HCT116 (cell line): ENCODE data around the gene B3GALNT2. TPM values are rescaled to one million over a fixed set of nuclear protein-coding genes. Genes with fewer than 3 reads are reported as not detected.

Experiments
- ATAC-seq: fragments of 200-7000 bp; cut with Tn5 transposase; 2 replicates; pipeline ENCODE4 v1.9.1; 2020; ENCODE audit warnings: mild to moderate bottlenecking, moderate library complexity
- BruUV-seq: library from RNA; stranded (reverse); fragments of 400-500 nt; replicated peaks from 2 replicates; lab custom pipeline; 2021; lab: Mats Ljungman, UMichigan
- CTCF ChIA-PET: fragments of 300-600 bp; sonication (Branson Sonifier 250); formaldehyde crosslinking; loops from one replicate; lab custom pipeline; 2021; ENCODE audit warnings: antibody characterized with exemption; lab: Charles Lee
- POLR2A ChIA-PET: fragments of 300-600, 350-600 bp; sonication (Branson Sonifier 250); formaldehyde crosslinking; loops from one replicate; lab custom pipeline; 2021; ENCODE audit warnings: antibody characterized with exemption; lab: Charles Lee
- RAD21 ChIA-PET, 2 experiments: fragments of 300-600 bp; sonication (Branson Sonifier 250); formaldehyde crosslinking; loops; one replicate each; lab custom pipeline; 2023; ENCODE audit warnings: low total read pairs in 2 of 2; ENCODE audit not compliant: uncharacterized antibody in 2 of 2, unreplicated experiment in 2 of 2, low non-redundant PET in 1 of 2; lab: Charles Lee
- DNase-seq: peaks from one replicate; pipeline ENCODE4 v3.0.0-alpha.2; 2010; ENCODE audit warnings: low read depth, low spot score
- H2AFZ ChIP-seq: fragments of 200-600 bp; shearing (Covaris generic), sonication (generic); 2 replicates; pipeline ENCODE4 v1.6.1; 2017; ENCODE audit warnings: low read depth, mixed run types, mixed read lengths, antibody characterized with exemption, low read length; ENCODE audit not compliant: poor library complexity, severe bottlenecking
- H3K27ac ChIP-seq: 2 replicates; pipeline ENCODE4 v1.5.1; 2012; ENCODE audit warnings: low read depth, low read length
- H3K27me3 ChIP-seq: fragments of 200-600 bp; sonication (generic); 2 replicates; pipeline ENCODE4 v1.6.1; 2016; ENCODE audit warnings: mixed run types, low read length, mixed read lengths; ENCODE audit not compliant: insufficient read depth
- H3K36me3 ChIP-seq, 2 experiments: fragments of 200-500 bp in 1 of 2; fragments of 200-600 bp in 1 of 2; sonication (Bioruptor generic) in 1 of 2; sonication (generic) in 1 of 2; 2 replicates each; pipeline versions ENCODE4 v1.5.1 to v1.6.1; 2014 to 2016; ENCODE audit warnings: low read length in 2 of 2, inconsistent platforms in 1 of 2, mixed read lengths in 1 of 2, mixed run types in 1 of 2; ENCODE audit not compliant: insufficient read depth in 2 of 2, control insufficient read depth in 1 of 2
- H3K4me1 ChIP-seq, 2 experiments: fragments of 200-600 bp in 1 of 2; sonication (generic) in 1 of 2; 2 replicates each; pipeline versions ENCODE4 v1.5.1 to v1.6.1; 2012 to 2017; ENCODE audit warnings: low read length in 2 of 2, inconsistent platforms in 1 of 2, mild to moderate bottlenecking in 1 of 2, mixed read lengths in 1 of 2, mixed run types in 1 of 2, moderate library complexity in 1 of 2; ENCODE audit not compliant: insufficient read depth in 2 of 2, control insufficient read depth in 1 of 2
- H3K4me2 ChIP-seq: fragments of 200-600 bp; sonication (generic); 2 replicates; pipeline ENCODE4 v1.6.1; 2017; ENCODE audit warnings: mixed run types, low read length, mixed read lengths
- H3K4me3 ChIP-seq, 2 experiments: fragments of 200-600 bp in 1 of 2; sonication (generic) in 1 of 2; replicated peaks in 1 of 2; 2 replicates each; pipeline ENCODE4 v1.5.1; 2011 to 2016; ENCODE audit warnings: low read length in 2 of 2, control low read depth in 1 of 2, low read depth in 1 of 2, mild to moderate bottlenecking in 1 of 2, mixed read lengths in 1 of 2, mixed run types in 1 of 2
- H3K79me2 ChIP-seq: fragments of 200-600 bp; sonication (generic); 2 replicates; pipeline ENCODE4 v1.6.1; 2017; ENCODE audit warnings: mild to moderate bottlenecking, mixed run types, low read length, moderate library complexity, mixed read lengths; ENCODE audit not compliant: insufficient read depth
- H3K9ac ChIP-seq: fragments of 200-600 bp; sonication (generic); 2 replicates; pipeline ENCODE4 v1.6.1; 2016; ENCODE audit warnings: low read length, mixed read lengths
- H3K9me2 ChIP-seq: fragments of 200-600 bp; sonication (generic), shearing (Covaris generic); 2 replicates; pipeline ENCODE4 v1.6.1; 2017; ENCODE audit warnings: mixed run types, mild to moderate bottlenecking, moderate library complexity; ENCODE audit not compliant: insufficient read depth
- H3K9me3 ChIP-seq, 2 experiments: fragments of 200-500 bp in 1 of 2; fragments of 200-600 bp in 1 of 2; sonication (Bioruptor generic) in 1 of 2; sonication (generic) in 1 of 2; 2 replicates each; pipeline ENCODE4 v1.6.1; 2014 to 2017; ENCODE audit warnings: low read length in 2 of 2, mixed read lengths in 2 of 2, inconsistent platforms in 1 of 2, low read depth in 1 of 2, mild to moderate bottlenecking in 1 of 2, mixed run types in 1 of 2, moderate library complexity in 1 of 2; ENCODE audit not compliant: control insufficient read depth in 1 of 2, insufficient read depth in 1 of 2
- H4K20me1 ChIP-seq: fragments of 200-600 bp; sonication (generic), shearing (Covaris generic); 2 replicates; pipeline ENCODE4 v1.6.1; 2017; ENCODE audit warnings: mixed run types, mild to moderate bottlenecking, moderate library complexity; ENCODE audit not compliant: insufficient read depth
- CBX3 ChIP-seq: IDR thresholded peaks from 2 replicates; pipeline ENCODE4 v1.6.1; 2012; ENCODE audit warnings: low read depth
- CEBPB ChIP-seq: IDR thresholded peaks from 2 replicates; pipeline ENCODE4 v1.6.1; 2012; ENCODE audit warnings: low read depth
- EGR1 ChIP-seq: IDR thresholded peaks from 2 replicates; pipeline ENCODE4 v1.6.1; 2012; ENCODE audit warnings: low read depth
- ELF1 ChIP-seq: IDR thresholded peaks from 2 replicates; pipeline ENCODE4 v1.6.1; 2012; ENCODE audit warnings: low read depth, borderline replicate concordance
- EZH2phosphoT487 ChIP-seq: fragments of 200-600 bp; IDR thresholded peaks from 2 replicates; pipeline ENCODE4 v1.6.1; 2018; ENCODE audit warnings: antibody characterized with exemption, borderline replicate concordance
- FOSL1 ChIP-seq: IDR thresholded peaks from 2 replicates; pipeline ENCODE4 v1.6.1; 2012; ENCODE audit warnings: low read depth
- JUND ChIP-seq: IDR thresholded peaks from 2 replicates; pipeline ENCODE4 v1.6.1; 2012
- POLR2A ChIP-seq: IDR thresholded peaks from 2 replicates; pipeline ENCODE4 v1.7.0; 2011; ENCODE audit warnings: borderline replicate concordance; ENCODE audit not compliant: insufficient read depth, insufficient read length; ENCODE audit errors: extremely low read depth
- POLR2AphosphoS5 ChIP-seq: IDR thresholded peaks from 2 replicates; pipeline ENCODE4 v1.6.1; 2011; ENCODE audit warnings: mild to moderate bottlenecking, low read depth, low read length, moderate library complexity
- RAD21 ChIP-seq: IDR thresholded peaks from 2 replicates; pipeline ENCODE4 v1.6.1; 2012; ENCODE audit warnings: low read depth, mild to moderate bottlenecking
- SP1 ChIP-seq: IDR thresholded peaks from 2 replicates; pipeline ENCODE4 v1.6.1; 2012; ENCODE audit warnings: low read depth
- TCF7L2 ChIP-seq: IDR thresholded peaks from 2 replicates; pipeline ENCODE4 v1.7.0; 2011; ENCODE audit warnings: borderline replicate concordance, inconsistent platforms; ENCODE audit not compliant: insufficient read depth, insufficient read length; ENCODE audit errors: extremely low read depth
- YY1 ChIP-seq: IDR thresholded peaks from 2 replicates; pipeline ENCODE4 v1.6.1; 2011; ENCODE audit warnings: low read length, low read depth, moderate library complexity, mild to moderate bottlenecking; ENCODE audit not compliant: insufficient replicate concordance; ENCODE audit errors: extremely low read depth
- ZNF274 ChIP-seq: fragments of 200-500 bp; sonication (Bioruptor generic); IDR thresholded peaks from 2 replicates; pipeline ENCODE4 v1.6.1; 2014; ENCODE audit warnings: mild to moderate bottlenecking, low read depth, low read length, inconsistent platforms
- intact Hi-C: fragments of 100-400 bp; cut with micrococcal nuclease; formaldehyde crosslinking; loops from 2 replicates; pipeline ENCODE4 v1.10.0; 2022
- total RNA-seq: library from RNA; stranded (reverse); gene quantifications from one replicate; pipeline ENCODE4 v1.2.1, GENCODE V29; 2021; ENCODE audit not compliant: unreplicated experiment
- TF ChIP-seq, protein P1 (sequence below): IDR thresholded peaks from 2 replicates; pipeline ENCODE4 v1.6.1; 2012
- TF ChIP-seq, protein P2 (sequence below): IDR thresholded peaks from 2 replicates; pipeline ENCODE4 v1.6.1; 2012; ENCODE audit warnings: low read depth
- TF ChIP-seq, protein P3 (sequence below): IDR thresholded peaks from 2 replicates; pipeline ENCODE4 v1.6.1; 2011; ENCODE audit warnings: mild to moderate bottlenecking, low read length, moderate library complexity; ENCODE audit not compliant: insufficient replicate concordance; ENCODE audit errors: extremely low read depth
- TF ChIP-seq, protein P4 (sequence below), 3 experiments: fragments of 200-600 bp in 1 of 3; sonication (generic) in 1 of 3; IDR thresholded peaks in 2 of 3; conservative IDR thresholded peaks in 1 of 3; 2 replicates each; pipeline ENCODE4 v1.5.1; 2012 to 2017; ENCODE audit warnings: low read depth in 2 of 3, low read length in 2 of 3, antibody characterized with exemption in 1 of 3, borderline replicate concordance in 1 of 3, control low read depth in 1 of 3, mild to moderate bottlenecking in 1 of 3, mixed read lengths in 1 of 3, mixed run types in 1 of 3, moderate library complexity in 1 of 3; ENCODE audit not compliant: insufficient read depth in 1 of 3

Gene B3GALNT2
- total RNA-seq, 1 experiment from 2014 or later = 36.8 TPM

DNA sequence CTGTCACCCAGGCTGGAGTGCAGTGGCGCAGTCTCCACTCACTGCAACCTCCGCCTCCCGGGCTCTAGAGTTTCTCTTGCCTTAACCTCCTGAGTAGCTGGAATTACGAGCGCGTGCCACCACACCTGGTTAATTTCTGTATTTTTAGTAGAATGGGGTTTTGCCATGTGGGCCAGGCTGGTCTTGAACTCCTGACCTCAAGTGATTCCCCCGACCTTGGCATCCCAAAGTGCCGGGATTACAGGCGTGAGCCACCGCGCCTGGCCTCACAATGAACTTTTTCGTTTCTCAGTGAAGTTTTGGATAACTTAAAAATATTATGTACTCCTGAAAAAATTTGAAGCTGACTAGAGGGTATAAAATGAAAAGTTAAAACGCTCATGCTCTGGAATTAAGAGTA is 77.6 kb downstream of the B3GALNT2 start:
- no TSS peak for BruUV-seq
- POLR2A ChIA-PET = no interaction called here
- no peak for TF ChIP-seq RAD21
- no peak for TF ChIP-seq FOSL1
- TF ChIP-seq, protein P1, sequence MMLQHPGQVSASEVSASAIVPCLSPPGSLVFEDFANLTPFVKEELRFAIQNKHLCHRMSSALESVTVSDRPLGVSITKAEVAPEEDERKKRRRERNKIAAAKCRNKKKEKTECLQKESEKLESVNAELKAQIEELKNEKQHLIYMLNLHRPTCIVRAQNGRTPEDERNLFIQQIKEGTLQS = no peak
- no peak for TF ChIP-seq CEBPB
- TF ChIP-seq, protein P2, sequence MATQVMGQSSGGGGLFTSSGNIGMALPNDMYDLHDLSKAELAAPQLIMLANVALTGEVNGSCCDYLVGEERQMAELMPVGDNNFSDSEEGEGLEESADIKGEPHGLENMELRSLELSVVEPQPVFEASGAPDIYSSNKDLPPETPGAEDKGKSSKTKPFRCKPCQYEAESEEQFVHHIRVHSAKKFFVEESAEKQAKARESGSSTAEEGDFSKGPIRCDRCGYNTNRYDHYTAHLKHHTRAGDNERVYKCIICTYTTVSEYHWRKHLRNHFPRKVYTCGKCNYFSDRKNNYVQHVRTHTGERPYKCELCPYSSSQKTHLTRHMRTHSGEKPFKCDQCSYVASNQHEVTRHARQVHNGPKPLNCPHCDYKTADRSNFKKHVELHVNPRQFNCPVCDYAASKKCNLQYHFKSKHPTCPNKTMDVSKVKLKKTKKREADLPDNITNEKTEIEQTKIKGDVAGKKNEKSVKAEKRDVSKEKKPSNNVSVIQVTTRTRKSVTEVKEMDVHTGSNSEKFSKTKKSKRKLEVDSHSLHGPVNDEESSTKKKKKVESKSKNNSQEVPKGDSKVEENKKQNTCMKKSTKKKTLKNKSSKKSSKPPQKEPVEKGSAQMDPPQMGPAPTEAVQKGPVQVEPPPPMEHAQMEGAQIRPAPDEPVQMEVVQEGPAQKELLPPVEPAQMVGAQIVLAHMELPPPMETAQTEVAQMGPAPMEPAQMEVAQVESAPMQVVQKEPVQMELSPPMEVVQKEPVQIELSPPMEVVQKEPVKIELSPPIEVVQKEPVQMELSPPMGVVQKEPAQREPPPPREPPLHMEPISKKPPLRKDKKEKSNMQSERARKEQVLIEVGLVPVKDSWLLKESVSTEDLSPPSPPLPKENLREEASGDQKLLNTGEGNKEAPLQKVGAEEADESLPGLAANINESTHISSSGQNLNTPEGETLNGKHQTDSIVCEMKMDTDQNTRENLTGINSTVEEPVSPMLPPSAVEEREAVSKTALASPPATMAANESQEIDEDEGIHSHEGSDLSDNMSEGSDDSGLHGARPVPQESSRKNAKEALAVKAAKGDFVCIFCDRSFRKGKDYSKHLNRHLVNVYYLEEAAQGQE = no peak
- no peak for TF ChIP-seq ELF1
- TF ChIP-seq SP1 = no peak
- TF ChIP-seq POLR2AphosphoS5 = no peak
- no peak for TF ChIP-seq POLR2A
- TF ChIP-seq, protein P3, sequence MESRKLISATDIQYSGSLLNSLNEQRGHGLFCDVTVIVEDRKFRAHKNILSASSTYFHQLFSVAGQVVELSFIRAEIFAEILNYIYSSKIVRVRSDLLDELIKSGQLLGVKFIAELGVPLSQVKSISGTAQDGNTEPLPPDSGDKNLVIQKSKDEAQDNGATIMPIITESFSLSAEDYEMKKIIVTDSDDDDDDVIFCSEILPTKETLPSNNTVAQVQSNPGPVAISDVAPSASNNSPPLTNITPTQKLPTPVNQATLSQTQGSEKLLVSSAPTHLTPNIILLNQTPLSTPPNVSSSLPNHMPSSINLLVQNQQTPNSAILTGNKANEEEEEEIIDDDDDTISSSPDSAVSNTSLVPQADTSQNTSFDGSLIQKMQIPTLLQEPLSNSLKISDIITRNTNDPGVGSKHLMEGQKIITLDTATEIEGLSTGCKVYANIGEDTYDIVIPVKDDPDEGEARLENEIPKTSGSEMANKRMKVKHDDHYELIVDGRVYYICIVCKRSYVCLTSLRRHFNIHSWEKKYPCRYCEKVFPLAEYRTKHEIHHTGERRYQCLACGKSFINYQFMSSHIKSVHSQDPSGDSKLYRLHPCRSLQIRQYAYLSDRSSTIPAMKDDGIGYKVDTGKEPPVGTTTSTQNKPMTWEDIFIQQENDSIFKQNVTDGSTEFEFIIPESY = no peak
- TF ChIP-seq, protein P4, sequence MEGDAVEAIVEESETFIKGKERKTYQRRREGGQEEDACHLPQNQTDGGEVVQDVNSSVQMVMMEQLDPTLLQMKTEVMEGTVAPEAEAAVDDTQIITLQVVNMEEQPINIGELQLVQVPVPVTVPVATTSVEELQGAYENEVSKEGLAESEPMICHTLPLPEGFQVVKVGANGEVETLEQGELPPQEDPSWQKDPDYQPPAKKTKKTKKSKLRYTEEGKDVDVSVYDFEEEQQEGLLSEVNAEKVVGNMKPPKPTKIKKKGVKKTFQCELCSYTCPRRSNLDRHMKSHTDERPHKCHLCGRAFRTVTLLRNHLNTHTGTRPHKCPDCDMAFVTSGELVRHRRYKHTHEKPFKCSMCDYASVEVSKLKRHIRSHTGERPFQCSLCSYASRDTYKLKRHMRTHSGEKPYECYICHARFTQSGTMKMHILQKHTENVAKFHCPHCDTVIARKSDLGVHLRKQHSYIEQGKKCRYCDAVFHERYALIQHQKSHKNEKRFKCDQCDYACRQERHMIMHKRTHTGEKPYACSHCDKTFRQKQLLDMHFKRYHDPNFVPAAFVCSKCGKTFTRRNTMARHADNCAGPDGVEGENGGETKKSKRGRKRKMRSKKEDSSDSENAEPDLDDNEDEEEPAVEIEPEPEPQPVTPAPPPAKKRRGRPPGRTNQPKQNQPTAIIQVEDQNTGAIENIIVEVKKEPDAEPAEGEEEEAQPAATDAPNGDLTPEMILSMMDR (IDR thresholded peaks at IDR 0.05 in 2 of 3, conservative IDR thresholded peaks at IDR 0.05 in 1 of 3; ENCODE audit: borderline replicate concordance in 1 of 3, insufficient read depth in 1 of 3, low read depth in 2 of 3, low read length in 2 of 3) = no peak
- TF ChIP-seq TCF7L2 = no peak
- TF ChIP-seq EGR1 = no peak
- no peak for TF ChIP-seq JUND
- TF ChIP-seq CBX3 = no peak
- no peak for TF ChIP-seq EZH2phosphoT487
- TF ChIP-seq ZNF274 = no peak
- TF ChIP-seq YY1 = no peak
- Histone ChIP-seq H3K9me2 (no peaks in the 10 kb centered on the region), H3K4me1 (peaks cover 20 to 23% of the 10 kb centered on the region in 2 experiments), H3K79me2 (no peaks in the 10 kb centered on the region; the same call in 1 of the 2 replicates), H4K20me1 (no peaks in the 10 kb centered on the region), H3K36me3 (no peaks in the 10 kb centered on the region), H3K9ac (no peak overlapping the region), H3K9me3 (no peaks in the 10 kb centered on the region), H3K4me3 (no peak overlapping the region), H3K27ac (no peak overlapping the region), H2AFZ (no peak overlapping the region), H3K4me2 (no peak overlapping the region), H3K27me3 (no peaks in the 10 kb centered on the region)
- RAD21 ChIA-PET = no interaction called here
- CTCF ChIA-PET = interaction anchor here (1.0 to 2.1 kb wide), 2 partner anchors 10 to 11 kb away, joined by 4 to 8 read pairs; no protein-coding TSS in a partner anchor
- ATAC-seq (no peak), DNase-seq (no peak)
- intact Hi-C loops = no loop called here
